PC-3 (cell line): ENCODE results near the gene TMEM178B. TPM values are rescaled to one million over a fixed set of nuclear protein-coding genes. Genes with fewer than 3 reads are reported as not detected.

Experiments
- ATAC-seq: fragments of 200-7000 bp; cut with Tn5 transposase; 2 replicates; pipeline ENCODE4 v1.9.1; 2020; ENCODE audit warnings: mild to moderate bottlenecking, moderate library complexity
- BruUV-seq: library from RNA; stranded (reverse); fragments of 400-500 nt; replicated peaks from 2 replicates; lab custom pipeline; 2021; lab: Mats Ljungman, UMichigan
- CTCF ChIA-PET: fragments of 300-600 bp; sonication (Branson Sonifier 250); formaldehyde crosslinking; loops from one replicate; lab custom pipeline; 2022; ENCODE audit warnings: antibody characterized with exemption; lab: Charles Lee
- POLR2A ChIA-PET: fragments of 300-600 bp; sonication (Branson Sonifier 250); formaldehyde crosslinking; loops from one replicate; lab custom pipeline; 2022; ENCODE audit warnings: antibody characterized with exemption; ENCODE audit not compliant: unreplicated experiment; lab: Charles Lee
- DNase-seq: peaks from one replicate; pipeline ENCODE4 v3.0.0-alpha.2; 2015
- H2AFZ ChIP-seq: fragments of 300-600 bp; sonication (generic); 2 replicates; pipeline ENCODE4 v1.6.0; 2016; ENCODE audit warnings: antibody characterized with exemption, low read length
- H3F3A ChIP-seq: fragments of 300-600 bp; sonication (generic); one replicate; pipeline ENCODE4 v1.6.0; 2017; ENCODE audit warnings: antibody characterized with exemption, low read length, control low read depth, mild to moderate bottlenecking; ENCODE audit not compliant: unreplicated experiment
- H3K27ac ChIP-seq: fragments of 300-600 bp; sonication (generic); 2 replicates; pipeline ENCODE4 v1.5.1; 2016; ENCODE audit warnings: mild to moderate bottlenecking, low read length
- H3K27me3 ChIP-seq: fragments of 300-600 bp; sonication (generic); 2 replicates; pipeline ENCODE4 v1.6.1; 2016; ENCODE audit warnings: low read length, mixed read lengths
- H3K36me3 ChIP-seq: fragments of 300-600 bp; sonication (generic); 2 replicates; pipeline ENCODE4 v1.6.1; 2016; ENCODE audit warnings: low read depth, mixed run types, low read length, mixed read lengths
- H3K4me1 ChIP-seq: fragments of 300-600 bp; sonication (generic); 2 replicates; pipeline ENCODE4 v1.5.1; 2016; ENCODE audit warnings: low read length; ENCODE audit not compliant: insufficient read depth
- H3K4me2 ChIP-seq: fragments of 300-600 bp; sonication (generic); 2 replicates; pipeline ENCODE4 v1.6.0; 2016; ENCODE audit warnings: low read length
- H3K4me3 ChIP-seq: fragments of 300-600 bp; sonication (generic); 2 replicates; pipeline ENCODE4 v1.5.1; 2016; ENCODE audit warnings: mild to moderate bottlenecking, low read length, mixed read lengths
- H3K79me2 ChIP-seq: fragments of 300-600 bp; sonication (generic); 2 replicates; pipeline ENCODE4 v1.6.1; 2017; ENCODE audit warnings: low read length, mixed read lengths
- H3K9ac ChIP-seq: fragments of 300-600 bp; sonication (generic); 2 replicates; pipeline ENCODE4 v1.6.0; 2016; ENCODE audit warnings: mild to moderate bottlenecking, low read length
- H3K9me2 ChIP-seq: fragments of 300-600 bp; sonication (generic); replicated peaks from 2 replicates; pipeline ENCODE4 v1.6.1; 2016; ENCODE audit warnings: mixed run types, low read length, mixed read lengths
- H3K9me3 ChIP-seq: fragments of 300-600 bp; sonication (generic); 2 replicates; pipeline ENCODE4 v1.6.1; 2016; ENCODE audit warnings: low read length, mixed read lengths
- H4K20me1 ChIP-seq: fragments of 300-600 bp; sonication (generic); 2 replicates; pipeline ENCODE4 v1.6.1; 2016; ENCODE audit warnings: low read length, mixed read lengths
- CTCF ChIP-seq: fragments of 300-600 bp; sonication (generic); conservative IDR thresholded peaks from 2 replicates; pipeline ENCODE4 v1.5.1; 2017; ENCODE audit warnings: antibody characterized with exemption, low read depth, mild to moderate bottlenecking, low read length
- EZH2 ChIP-seq: fragments of 300-600 bp; sonication (generic); IDR thresholded peaks from one replicate; pipeline ENCODE4 v1.6.1; 2017; ENCODE audit warnings: antibody characterized with exemption, mild to moderate bottlenecking, low read length; ENCODE audit not compliant: unreplicated experiment
- EZH2phosphoT487 ChIP-seq: fragments of 300-600 bp; sonication (generic); IDR thresholded peaks from 2 replicates; pipeline ENCODE4 v1.6.1; 2018; ENCODE audit warnings: mild to moderate bottlenecking, antibody characterized with exemption, low read length, borderline replicate concordance
- intact Hi-C: fragments of 100-400 bp; cut with micrococcal nuclease; formaldehyde crosslinking; loops from 2 replicates; pipeline ENCODE4 v1.9.0; 2023
- total RNA-seq: library from RNA; depleted of rRNA; stranded (reverse); fragments of >200 nt; gene quantifications from 2 replicates; pipeline ENCODE4 v1.2.3, GENCODE V29; 2014

The TMEM178B gene
- total RNA-seq, 1 experiment from 2014 or later = 0.29 TPM

- no peak overlapping the region for H2AFZ ChIP-seq
- no peaks in the 10 kb centered on the region for H3K79me2 ChIP-seq
- BruUV-seq = no TSS peak
- intact Hi-C loops = no loop called here
- no peaks in the 10 kb centered on the region for H3K36me3 ChIP-seq
- ATAC-seq (no peak), DNase-seq (no peak)
- no peaks in the 10 kb centered on the region for H3K9me2 ChIP-seq
- H3K4me1 ChIP-seq = no peaks in the 10 kb centered on the region
- CTCF ChIA-PET = no interaction called here
- H3K9ac ChIP-seq = no peak overlapping the region
- H3K9me3 ChIP-seq = no peaks in the 10 kb centered on the region
- POLR2A ChIA-PET = no interaction called here
- no peak overlapping the region for H3K4me2 ChIP-seq
- H3F3A ChIP-seq = no peaks in the 10 kb centered on the region
- H3K27me3 ChIP-seq = peaks cover 46% of the 10 kb centered on the region
- H3K27ac ChIP-seq = no peak overlapping the region
- H4K20me1 ChIP-seq = no peaks in the 10 kb centered on the region
- no peak overlapping the region for H3K4me3 ChIP-seq
- TF ChIP-seq EZH2 (no peak), CTCF (no peak), EZH2phosphoT487 (no peak)
Measured at GRCh38 chr7:141415999-141416398, 342.1 kb downstream of the TMEM178B start.

GRCh38 chr7:141416650-141417270 lies 342.9 kb downstream of the TMEM178B start:
- Histone ChIP-seq H4K20me1 (no peaks in the 10 kb centered on the region), H2AFZ (no peak overlapping the region), H3K4me1 (no peaks in the 10 kb centered on the region), H3F3A (no peaks in the 10 kb centered on the region), H3K27me3 (peaks cover 48% of the 10 kb centered on the region), H3K79me2 (no peaks in the 10 kb centered on the region), H3K9me2 (no peaks in the 10 kb centered on the region), H3K4me2 (no peak overlapping the region), H3K27ac (no peak overlapping the region), H3K9me3 (no peaks in the 10 kb centered on the region), H3K4me3 (no peak overlapping the region), H3K9ac (no peak overlapping the region), H3K36me3 (no peaks in the 10 kb centered on the region)
- POLR2A ChIA-PET = no interaction called here
- TF ChIP-seq EZH2 (no peak), CTCF (no peak), EZH2phosphoT487 (no peak)
- CTCF ChIA-PET = no interaction called here
- ATAC-seq (no peak), DNase-seq (no peak)
- BruUV-seq = no TSS peak
- intact Hi-C loops = no loop called here

- Histone ChIP-seq H3K9me2 (no peaks in the 10 kb centered on the region), H3K36me3 (no peaks in the 10 kb centered on the region), H2AFZ (no peak overlapping the region), H3K9me3 (no peaks in the 10 kb centered on the region), H3K27me3 (peaks cover 40% of the 10 kb centered on the region), H3K4me2 (no peak overlapping the region), H4K20me1 (no peaks in the 10 kb centered on the region), H3F3A (no peaks in the 10 kb centered on the region), H3K9ac (no peak overlapping the region), H3K4me1 (no peaks in the 10 kb centered on the region), H3K27ac (no peak overlapping the region), H3K4me3 (no peak overlapping the region), H3K79me2 (no peaks in the 10 kb centered on the region)
- DNase-seq (no peak), ATAC-seq (no peak)
- TF ChIP-seq EZH2phosphoT487 (no peak), EZH2 (no peak), CTCF (no peak)
- intact Hi-C loops = no loop called here
- CTCF ChIA-PET = no interaction called here
- POLR2A ChIA-PET = no interaction called here
- BruUV-seq = no TSS peak
Measured at GRCh38 chr7:141417506-141417905, 343.6 kb downstream of the TMEM178B start.
